Measurements from ENCODE around the gene OR4D9. TPM values are rescaled to one million over a fixed set of nuclear protein-coding genes. Genes with fewer than 3 reads are reported as not detected.

The OR4D9 gene
- total RNA-seq, 1 experiment from 2014 or later, result not detected

DNA sequence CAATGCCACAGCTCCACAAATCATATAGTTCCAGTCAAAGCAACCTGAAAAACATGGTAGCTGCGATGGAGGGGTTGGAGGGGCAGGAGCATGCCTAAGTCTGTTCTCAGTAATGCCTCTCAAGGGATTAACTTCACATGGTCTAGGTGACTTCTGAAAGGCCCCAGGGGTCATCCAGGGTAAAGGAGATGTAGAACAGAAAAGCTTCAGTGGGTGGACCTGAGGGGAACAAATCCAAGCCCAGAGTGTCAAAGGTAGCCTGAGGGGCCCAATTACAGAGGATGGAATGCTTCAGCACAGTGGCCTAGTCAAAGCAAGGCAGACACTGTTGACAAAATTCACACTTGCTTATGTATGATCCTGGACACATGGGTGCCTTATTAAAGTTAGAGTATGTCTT, 23.3 kb downstream of the OR4D9 start:
- Mint-ChIP-seq H3K36me3 (ENCODE audit: insufficient read depth in 1 of 3, low read depth in 3 of 3) (no peaks in the 10 kb centered on the region), H3K4me1 (peaks cover 5 to 11% of the 10 kb centered on the region in 2 experiments), H3K27ac (0 out of 7 replicates have a peak overlapping the region, but pooled peaks of 1 of the 3 experiments have one; percentile 27), H3K4me3 (no peak overlapping the region), H3K9me3 (peaks cover 0 to 3% of the 10 kb centered on the region in 2 experiments; a peak in 1 of 5 replicates), H3K27me3 (ENCODE audit: low read depth) (peaks cover 3% of the 10 kb centered on the region; the same call in 1 of the 2 replicates)
- H2BK15ac ChIP-seq (ENCODE audit: low read depth, low read length), result no peak overlapping the region
- H3K18ac ChIP-seq (ENCODE audit: insufficient read length, low read depth, low read length), result no peak overlapping the region
- no peak overlapping the region for H2BK20ac ChIP-seq (ENCODE audit: low read depth, low read length, poor library complexity, severe bottlenecking)
- no peaks in the 10 kb centered on the region for H4K20me1 ChIP-seq (ENCODE audit: control insufficient read depth, insufficient read depth, insufficient read length)
- no peaks in the 10 kb centered on the region for H3K79me1 ChIP-seq (ENCODE audit: insufficient read depth, low read depth, low read length, poor library complexity, severe bottlenecking)
- no peak overlapping the region for H3K14ac ChIP-seq (ENCODE audit: insufficient read depth, low read length)
- no peak overlapping the region for H2BK12ac ChIP-seq (ENCODE audit: insufficient read length, low read depth, low read length)
- no peaks in the 10 kb centered on the region for H3K79me2 ChIP-seq (ENCODE audit: insufficient read depth, low read length)
- H3K4me2 ChIP-seq (ENCODE audit: insufficient read depth, insufficient read length, low read length), result no peak overlapping the region
- no peaks in the 10 kb centered on the region; the same call in 1 of the 2 replicates for H3K4me1 ChIP-seq (ENCODE audit: insufficient read depth, low read length)
- no peak overlapping the region for H3K9ac ChIP-seq (ENCODE audit: extremely low read depth, insufficient read length, low read length)
- H3K27me3 ChIP-seq (ENCODE audit: insufficient read depth, low read length), result no peaks in the 10 kb centered on the region
- peaks cover 4% of the 10 kb centered on the region for H3K23me2 ChIP-seq (ENCODE audit: insufficient read length, low read depth, low read length, poor library complexity, severe bottlenecking)
- H2AK5ac ChIP-seq (ENCODE audit: insufficient read length, low read length), result no peak overlapping the region
- H2BK5ac ChIP-seq (ENCODE audit: insufficient read length, low read length), result no peak overlapping the region
- no peak overlapping the region for H2BK120ac ChIP-seq (ENCODE audit: low read depth, low read length, poor library complexity, severe bottlenecking)
- no peak for DNase-seq
- H4K8ac ChIP-seq (replicated peaks; ENCODE audit: insufficient read length, low read depth, low read length), result no peak overlapping the region
- TF ChIP-seq CTCF (conservative IDR thresholded peaks at IDR 0.05), result no peak
- no peak overlapping the region for H4K91ac ChIP-seq (ENCODE audit: insufficient read length, low read depth, low read length)
- no peak overlapping the region for H3K27ac ChIP-seq (ENCODE audit: insufficient read length, low read depth, low read length)
- H3K56ac ChIP-seq (ENCODE audit: insufficient read length, low read depth, low read length), result no peak overlapping the region
- no CpG with 5 or more reads among the region's 1 CpG for WGBS (ENCODE audit: extremely low coverage, insufficient read length, low lambda C conversion rate)
- no peaks in the 10 kb centered on the region for H3K9me3 ChIP-seq (ENCODE audit: control insufficient read depth, low read depth, low read length)
- no peak overlapping the region for H2AFZ ChIP-seq (ENCODE audit: low read length)
- no peak overlapping the region for H3K23ac ChIP-seq (ENCODE audit: insufficient read length, low read depth, low read length)
- H3T11ph ChIP-seq (ENCODE audit: low read length), result no peak overlapping the region
- H3K4ac ChIP-seq (ENCODE audit: low read depth, low read length), result no peak overlapping the region
- H4K5ac ChIP-seq (ENCODE audit: insufficient read length, low read depth, low read length), result no peak overlapping the region

Data from H9 (cell line).